Measurements from ENCODE around the gene RAB5B. TPM values are rescaled to one million over a fixed set of nuclear protein-coding genes. Genes with fewer than 3 reads are reported as not detected.

Gene RAB5B
- polyA plus RNA-seq, 4 donors = 155 to 162 (median 160) TPM

DNA sequence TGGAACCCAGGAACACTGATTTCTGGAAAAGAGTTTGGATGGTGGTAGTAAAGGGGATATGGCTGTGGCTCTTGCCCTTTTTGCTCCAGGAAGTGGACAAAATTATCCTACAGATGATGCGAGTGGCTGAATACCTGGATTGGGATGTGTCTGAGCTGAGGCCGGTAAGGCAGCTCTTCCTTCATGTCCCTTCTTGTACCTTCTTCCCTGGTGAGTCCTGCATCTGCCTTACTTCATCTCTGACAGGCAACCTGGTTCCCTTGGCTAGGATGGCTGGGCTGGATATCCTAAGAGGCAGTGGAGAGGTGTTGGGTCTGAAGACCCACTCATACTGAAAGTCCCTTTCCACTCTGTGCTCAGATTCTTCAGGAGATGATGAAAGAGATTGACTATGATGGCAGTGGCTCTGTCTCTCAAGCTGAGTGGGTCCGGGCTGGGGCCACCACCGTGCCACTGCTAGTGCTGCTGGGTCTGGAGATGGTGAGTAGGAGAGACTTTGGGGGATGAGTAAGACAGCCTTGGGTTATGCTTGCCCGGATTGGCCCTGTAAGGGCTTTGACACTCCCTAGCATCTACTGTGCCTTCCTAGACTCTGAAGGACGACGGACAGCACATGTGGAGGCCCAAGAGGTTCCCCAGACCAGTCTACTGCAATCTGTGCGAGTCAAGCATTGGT, 34.9 kb upstream of the RAB5B start:
- no peak for DNase-seq (ENCODE audit: low read depth in 4 of 4, low spot score in 2 of 4)

DNA sequence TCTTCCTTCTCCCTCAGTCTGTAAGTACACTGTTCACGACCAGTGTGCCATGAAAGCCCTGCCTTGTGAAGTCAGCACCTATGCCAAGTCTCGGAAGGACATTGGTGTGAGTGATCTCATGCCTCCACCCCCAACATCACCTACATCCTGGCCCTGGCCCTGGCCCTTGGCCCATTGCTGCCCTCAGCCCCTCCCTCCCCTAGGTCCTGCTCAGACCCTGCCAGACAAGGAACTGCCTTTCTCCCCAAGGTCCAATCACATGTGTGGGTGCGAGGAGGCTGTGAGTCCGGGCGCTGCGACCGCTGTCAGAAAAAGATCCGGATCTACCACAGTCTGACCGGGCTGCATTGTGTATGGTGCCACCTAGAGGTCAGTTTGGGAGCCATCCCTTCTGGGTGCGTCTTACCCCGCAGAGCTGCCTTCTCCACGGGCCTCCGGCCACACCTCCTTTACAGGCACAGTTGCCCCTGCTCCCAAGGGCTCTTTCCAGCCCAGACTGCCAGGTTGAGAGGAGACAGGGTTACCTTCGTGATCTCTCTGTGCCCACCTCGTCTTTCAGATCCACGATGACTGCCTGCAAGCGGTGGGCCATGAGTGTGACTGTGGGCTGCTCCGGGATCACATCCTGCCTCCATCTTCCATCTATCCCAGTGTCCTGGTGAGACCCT, 33.7 kb upstream of the RAB5B start:
- DNase-seq (ENCODE audit: low read depth in 4 of 4, low spot score in 2 of 4) = peak in 2 of 4 donors; percentile 27 to 76

DNA sequence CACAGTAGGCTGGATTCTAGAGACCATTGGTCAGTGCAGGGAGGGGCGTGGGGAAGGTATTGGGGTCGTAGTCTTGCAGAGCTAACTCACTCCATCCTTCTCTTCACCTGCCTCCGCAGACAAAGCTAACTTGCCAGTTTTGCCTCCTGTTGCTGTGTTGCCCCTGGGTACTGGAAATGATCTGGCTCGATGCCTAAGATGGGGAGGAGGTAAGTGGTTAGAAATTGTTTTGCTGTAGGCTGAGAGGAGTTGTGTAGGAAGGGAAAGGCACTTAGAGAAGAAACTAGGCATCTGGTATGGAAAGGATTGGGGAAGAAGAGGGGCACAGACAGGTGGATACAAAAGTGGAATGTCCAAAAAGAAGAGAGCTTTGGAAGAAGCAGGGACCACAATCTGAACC, 31.8 kb upstream of the RAB5B start:
- DNase-seq (ENCODE audit: low read depth in 4 of 4, low spot score in 2 of 4) = no peak

DNA sequence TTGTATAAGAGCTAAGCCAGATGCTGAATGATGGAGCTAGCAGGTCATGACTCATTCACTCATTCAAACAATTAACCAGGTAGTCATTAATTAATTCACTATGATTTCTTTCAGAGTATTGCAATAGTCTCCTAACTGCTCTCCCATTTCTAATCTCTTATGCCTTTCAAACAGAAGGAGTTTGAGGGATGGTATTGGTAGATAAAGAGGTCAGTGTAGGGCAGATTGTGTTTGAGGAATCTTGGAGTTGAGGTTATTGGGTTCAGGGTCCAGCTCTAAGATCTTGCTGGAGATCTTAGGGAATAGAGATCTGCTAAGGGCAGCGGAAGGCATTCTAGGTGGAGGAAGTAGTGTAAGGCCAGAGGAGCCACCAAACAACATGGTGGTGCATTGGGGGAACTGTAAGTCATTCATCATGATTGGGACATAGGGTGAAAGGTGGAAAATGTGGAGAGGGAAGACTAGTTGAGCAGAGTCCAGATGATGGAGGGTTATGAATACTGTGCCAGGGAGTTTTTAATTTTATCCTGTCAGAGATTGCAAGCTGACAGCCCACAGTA, 31.2 kb upstream of the RAB5B start:
- no peak for DNase-seq (ENCODE audit: low read depth in 4 of 4, low spot score in 2 of 4)

DNA sequence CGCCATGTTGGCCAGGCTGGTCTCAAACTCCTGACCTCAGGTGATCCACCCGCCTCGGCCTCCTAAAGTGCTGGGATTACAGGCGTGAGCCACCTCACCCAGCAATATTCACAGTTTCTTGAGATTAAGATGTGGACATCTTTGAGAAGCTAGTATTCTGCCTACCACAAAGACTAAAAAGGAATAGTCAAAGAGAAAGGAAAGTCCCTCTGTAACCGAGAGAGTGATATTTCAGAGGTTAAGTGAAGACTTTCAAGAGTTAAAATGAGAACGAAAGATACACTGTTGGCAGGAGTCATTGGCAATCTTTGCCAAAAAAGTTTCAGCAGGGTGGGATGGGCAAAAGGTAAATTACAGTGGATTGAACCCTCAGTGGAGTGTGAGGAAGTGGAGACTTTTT, 27.3 kb upstream of the RAB5B start:
- no peak for DNase-seq (ENCODE audit: low read depth in 4 of 4, low spot score in 2 of 4)

DNA sequence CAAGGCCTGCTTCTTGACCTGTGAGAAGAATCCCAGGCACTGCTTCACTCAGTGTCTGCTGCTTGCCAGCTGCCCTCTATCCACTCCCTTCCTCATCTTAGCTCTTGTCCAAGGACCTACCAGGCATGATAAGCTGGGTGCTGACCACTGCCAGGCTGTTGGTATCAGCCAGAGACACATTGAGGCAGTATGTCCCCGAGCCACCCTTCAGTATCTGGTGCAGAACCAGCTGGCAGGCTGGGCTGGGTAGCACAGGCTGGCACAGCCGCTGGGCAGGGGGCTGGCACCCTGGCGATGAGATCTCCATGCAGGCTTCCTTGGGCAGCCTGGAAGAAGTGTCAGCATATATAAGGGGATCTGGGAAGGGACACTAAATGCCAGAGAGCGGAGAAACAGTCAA, 18.5 kb upstream of the RAB5B start:
- no peak for DNase-seq (ENCODE audit: low read depth in 4 of 4, low spot score in 2 of 4)

DNA sequence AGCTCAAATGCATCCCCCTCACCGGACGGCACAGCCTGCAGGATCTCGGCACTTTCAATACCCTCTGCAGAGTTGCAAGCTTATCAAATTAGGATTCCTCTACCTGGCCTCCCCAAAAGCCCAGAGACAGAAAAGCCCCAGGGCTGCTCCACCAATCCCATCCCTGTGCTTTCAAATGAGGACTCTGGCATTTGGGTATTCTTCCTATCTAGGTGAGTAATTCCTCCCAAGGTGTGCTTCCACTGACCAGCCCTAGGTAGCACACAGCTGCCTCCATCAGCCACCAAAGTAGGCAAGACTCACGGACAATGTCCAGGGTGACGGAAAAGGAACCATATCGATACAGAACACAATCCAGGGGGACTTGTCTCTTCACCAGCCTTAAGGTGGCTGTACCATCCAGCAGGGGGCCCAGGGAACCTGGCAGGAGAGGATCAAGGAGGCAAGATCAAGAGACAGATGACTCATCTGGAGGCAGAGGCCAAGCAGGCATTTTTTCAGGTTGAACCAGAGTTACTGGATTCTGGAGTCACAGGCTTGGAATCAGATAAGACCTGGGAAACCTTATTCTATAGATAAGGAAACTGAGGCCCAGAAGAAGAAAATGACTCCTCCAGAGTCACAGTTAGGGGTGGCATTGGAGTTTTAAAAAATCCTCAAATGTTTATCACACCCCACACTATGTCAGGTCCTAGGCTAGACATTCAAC, 17.9 kb upstream of the RAB5B start:
- DNase-seq (ENCODE audit: low read depth in 4 of 4, low spot score in 2 of 4) = no peak

DNA sequence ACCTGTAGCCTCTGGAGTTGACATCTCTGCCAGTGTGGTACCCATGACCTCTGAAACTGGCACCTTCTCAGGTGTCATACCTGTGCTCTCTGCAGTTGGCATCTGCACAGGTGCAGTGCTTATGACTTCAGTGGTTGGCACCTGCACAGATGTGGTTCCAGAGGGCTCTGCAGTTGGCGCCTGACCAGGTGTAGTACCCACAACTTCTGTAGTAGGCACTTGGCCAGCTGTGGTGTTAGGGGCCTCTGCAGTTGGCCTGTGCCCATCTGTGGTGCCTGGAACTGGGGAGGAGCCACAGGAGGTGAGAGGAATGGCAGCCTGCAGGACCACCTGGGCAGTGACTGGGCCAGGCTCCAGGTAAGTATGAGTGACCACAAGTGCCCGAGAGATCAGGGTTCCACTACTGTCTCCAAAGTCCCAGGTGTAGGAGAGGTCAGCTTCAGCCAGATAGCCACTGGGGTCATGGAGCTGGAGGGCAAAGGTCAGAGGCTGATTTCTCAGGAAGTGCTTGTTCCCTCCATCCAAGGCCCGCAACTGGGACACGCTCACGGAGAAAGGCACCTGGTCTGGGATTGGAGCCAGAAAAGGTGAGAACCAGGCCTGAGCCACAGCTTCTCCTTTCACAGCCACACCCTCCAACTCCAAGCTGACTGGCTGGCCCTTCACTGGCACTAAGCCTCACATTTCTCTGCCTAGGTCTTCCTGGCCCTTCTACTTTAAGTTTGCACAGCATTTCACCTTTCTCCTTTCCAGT, 16.6 kb upstream of the RAB5B start:
- DNase-seq (ENCODE audit: low read depth in 4 of 4, low spot score in 2 of 4) = no peak

DNA sequence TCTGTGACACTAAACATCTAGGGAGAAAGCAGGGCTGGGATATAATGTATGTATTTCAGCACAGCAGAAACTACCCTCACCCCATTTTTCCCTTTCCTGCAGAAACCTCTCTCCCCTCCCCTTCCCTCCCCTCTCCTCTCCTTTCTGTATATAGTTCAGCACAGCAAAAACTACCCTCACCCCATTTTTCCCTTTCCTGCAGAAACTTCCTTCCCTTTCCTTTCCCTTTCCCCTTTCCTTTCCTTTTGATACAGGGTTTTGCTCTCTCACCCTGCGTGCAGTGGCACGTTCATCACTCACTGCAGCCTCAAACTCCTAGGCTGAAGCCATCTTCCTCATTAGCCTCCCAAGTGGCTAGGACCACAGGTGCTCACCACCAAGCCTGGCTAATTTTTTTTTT, 10.1 kb upstream of the RAB5B start:
- no peak for DNase-seq (ENCODE audit: low read depth in 4 of 4, low spot score in 2 of 4)

DNA sequence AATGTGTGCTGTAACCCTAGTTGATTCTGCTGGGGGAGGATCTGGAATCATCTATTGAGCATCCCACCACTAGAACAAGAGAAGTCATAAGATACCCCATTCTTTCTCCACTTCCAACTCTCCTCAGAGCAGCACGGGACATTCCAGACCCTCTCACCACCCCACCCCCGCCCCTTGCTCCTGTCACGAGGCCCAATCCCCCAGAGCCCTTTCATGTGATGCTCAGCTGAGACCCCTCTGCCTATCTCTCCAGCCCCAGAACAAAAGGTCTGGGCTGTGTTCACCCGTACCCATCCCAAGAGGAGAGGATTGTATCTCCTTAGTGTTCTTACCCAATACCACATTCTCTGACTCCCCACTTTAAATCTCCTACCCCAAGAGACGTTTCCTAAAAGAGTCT, 8.6 kb upstream of the RAB5B start:
- no peak for DNase-seq (ENCODE audit: low read depth in 4 of 4, low spot score in 2 of 4)

DNA sequence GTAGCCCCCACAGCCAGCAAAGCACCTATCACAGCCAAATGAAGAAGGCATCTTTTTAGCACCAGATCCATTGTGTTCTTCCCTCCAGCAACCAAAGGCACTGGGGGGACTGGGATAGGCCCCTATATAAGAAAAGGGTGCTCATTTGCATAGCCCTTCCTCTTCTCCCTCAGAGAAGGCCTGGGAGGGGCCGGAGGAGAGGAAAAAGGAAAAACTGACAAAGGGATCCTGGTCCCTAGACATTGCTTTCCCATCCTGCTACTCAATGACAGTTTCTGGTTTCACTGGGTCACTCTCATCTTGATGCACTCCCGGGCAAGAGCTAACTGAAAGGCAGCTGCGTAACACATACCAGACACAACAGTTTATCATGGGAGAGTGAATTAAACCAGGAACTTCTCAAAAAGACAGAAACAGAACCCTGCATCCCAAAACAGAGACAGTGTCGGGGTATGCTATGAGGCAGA, 7.9 kb upstream of the RAB5B start, which contains the start of gene PMEL:
Gene PMEL (minus strand): TSS at position 102 of the 467 bp plus-strand sequence. CDS start 31 bp downstream, at position 71.
- no peak for DNase-seq (ENCODE audit: low read depth in 4 of 4, low spot score in 2 of 4)

DNA sequence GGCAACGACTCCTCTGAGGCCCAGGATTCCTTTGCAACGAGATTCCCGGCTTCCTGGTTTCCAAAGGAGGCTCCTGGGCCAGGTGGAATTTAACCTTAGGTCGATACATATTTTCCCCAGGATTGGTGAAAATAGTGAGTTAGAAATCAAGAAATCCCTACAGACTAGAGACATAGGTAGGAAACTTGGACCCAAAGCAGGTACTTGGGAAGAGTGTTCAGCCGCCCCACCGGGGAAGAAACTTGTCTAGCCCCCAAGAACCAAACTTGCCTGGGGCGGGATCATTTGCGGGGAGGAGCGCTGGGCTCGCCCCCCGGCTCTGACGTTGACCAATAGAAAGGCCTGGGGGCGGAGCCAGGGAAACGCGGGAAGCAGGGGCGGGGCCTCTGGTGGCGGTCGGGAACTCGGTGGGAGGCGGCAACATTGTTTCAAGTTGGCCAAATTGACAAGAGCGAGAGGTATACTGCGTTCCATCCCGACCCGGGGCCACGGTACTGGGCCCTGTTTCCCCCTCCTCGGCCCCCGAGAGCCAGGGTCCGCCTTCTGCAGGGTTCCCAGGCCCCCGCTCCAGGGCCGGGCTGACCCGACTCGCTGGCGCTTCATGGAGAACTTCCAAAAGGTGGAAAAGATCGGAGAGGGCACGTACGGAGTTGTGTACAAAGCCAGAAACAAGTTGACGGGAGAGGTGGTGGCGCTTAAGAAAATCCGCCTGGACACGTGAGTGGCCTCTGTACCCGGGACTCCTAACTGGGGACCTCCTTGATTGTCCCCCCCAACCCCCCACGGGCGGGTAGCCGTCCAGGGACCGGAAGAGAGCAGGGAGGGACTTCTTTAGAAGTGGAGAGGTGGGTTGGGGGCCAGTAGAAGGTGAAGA, 7.2 kb upstream of the RAB5B start, which contains the start of gene CDK2:
Gene CDK2 (plus strand): TSS at position 423 of the 874 bp plus-strand sequence. CDS start 179 bp downstream, at position 602.
- DNase-seq (ENCODE audit: low read depth in 4 of 4, low spot score in 2 of 4) = peak; percentile 77 to 89 (median 80)

DNA sequence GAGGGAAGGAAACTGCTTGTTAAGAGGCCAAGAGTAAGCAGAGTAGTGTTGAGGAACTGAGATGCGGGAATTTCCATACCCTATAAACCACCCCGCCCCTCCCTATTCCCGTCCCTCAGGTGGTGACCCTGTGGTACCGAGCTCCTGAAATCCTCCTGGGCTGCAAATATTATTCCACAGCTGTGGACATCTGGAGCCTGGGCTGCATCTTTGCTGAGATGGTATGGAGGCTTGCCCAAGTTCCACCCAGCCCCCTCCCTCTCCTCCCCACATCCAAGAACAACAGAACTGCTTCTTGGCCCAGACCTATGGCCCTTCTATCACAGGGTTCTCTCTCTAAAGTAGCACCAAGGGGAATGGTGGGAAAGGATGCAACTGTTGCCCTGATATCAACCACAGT, 4.5 kb upstream of the RAB5B start:
- no peak for DNase-seq (ENCODE audit: low read depth in 4 of 4, low spot score in 2 of 4)

DNA sequence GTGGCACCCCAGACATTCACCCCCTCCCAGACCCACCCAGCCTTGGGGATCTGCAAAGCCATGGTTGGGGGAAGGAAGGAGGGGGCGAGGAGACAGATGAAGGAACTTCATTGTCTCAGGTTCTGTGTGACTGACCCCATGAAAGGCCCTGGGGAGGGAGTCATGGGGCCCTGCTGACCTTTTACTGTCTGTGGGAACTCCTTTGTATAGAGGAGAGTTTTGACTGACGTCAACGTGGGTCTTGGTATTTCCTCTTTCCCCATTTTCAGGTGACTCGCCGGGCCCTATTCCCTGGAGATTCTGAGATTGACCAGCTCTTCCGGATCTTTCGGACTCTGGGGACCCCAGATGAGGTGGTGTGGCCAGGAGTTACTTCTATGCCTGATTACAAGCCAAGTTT, 3.1 kb upstream of the RAB5B start:
- no peak for DNase-seq (ENCODE audit: low read depth in 4 of 4, low spot score in 2 of 4)

DNA sequence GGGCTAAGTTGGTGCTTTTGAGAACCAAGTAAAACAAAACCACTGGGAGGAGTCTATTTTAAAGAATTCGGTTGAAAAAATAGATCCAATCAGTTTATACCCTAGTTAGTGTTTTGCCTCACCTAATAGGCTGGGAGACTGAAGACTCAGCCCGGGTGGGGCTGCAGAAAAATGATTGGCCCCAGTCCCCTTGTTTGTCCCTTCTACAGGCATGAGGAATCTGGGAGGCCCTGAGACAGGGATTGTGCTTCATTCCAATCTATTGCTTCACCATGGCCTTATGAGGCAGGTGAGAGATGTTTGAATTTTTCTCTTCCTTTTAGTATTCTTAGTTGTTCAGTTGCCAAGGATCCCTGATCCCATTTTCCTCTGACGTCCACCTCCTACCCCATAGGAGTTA, 1.8 kb upstream of the RAB5B start:
- DNase-seq (ENCODE audit: low read depth in 4 of 4, low spot score in 2 of 4) = no peak

DNA sequence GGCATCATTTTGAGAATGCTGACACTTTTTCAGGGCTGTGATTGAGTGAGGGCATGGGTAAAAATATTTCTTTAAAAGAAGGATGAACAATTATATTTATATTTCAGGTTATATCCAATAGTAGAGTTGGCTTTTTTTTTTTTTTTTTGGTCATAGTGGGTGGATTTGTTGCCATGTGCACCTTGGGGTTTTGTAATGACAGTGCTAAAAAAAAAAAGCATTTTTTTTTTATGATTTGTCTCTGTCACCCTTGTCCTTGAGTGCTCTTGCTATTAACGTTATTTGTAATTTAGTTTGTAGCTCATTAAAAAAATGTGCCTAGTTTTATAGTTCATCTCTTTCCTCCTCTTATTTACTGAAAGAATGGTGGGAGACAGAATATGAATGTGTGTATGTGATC, 1.4 kb upstream of the RAB5B start:
- no peak for DNase-seq (ENCODE audit: low read depth in 4 of 4, low spot score in 2 of 4)

DNA sequence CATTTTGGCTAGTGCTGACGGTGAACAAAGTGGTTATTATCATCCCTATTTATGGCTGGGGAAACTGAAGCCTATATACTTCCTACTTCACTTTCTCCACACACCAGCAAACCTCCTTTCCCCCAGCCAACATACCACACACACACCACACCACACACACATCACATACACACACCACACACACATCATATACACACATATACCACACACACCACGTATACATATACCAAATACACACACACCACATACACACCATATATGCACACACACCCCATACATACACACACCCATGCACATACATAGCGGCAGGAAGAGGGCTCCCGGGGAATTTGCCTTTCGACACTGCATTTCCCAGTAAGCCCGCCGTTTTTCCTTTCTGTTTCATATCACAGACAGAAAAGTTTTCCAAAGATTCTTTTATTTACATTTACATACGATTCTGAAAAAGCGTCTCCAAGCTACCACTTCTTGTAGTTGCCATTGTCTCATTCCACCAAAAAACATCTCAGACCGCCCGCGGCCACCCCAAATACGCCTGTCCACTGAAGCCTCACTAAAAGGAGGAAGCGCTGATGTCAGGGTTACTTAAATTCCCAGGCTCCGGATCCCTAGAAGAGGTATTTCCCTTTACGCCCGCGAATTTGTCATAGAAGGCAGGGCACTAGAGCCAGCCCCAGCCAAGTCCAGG, 823 bp upstream of the RAB5B start:
- DNase-seq (ENCODE audit: low read depth in 4 of 4, low spot score in 2 of 4) = no peak

DNA sequence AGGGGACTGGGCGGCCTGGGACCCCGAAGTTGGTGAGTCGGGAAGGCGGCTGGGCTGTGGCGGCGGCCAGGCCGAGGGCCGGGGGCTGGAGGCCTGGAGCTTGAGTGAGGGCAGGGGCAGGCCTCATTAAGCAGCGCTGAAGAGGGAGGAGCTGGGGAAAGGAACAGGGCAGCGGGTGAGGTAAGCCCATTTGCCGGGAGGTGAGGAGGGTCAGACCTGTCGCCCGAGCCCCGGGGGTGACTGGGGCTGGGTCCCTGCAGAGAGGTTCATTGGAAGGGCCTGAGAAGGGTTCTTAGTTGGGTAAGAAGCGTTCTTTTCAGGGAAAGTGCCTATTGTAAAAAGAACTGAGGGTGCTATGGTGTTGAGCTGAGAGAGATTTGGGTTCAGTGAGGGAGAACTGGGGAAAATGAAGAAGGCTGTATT, 441 bp downstream of the RAB5B start:
- peak in 1 of 4 donors; percentile 44 for DNase-seq (ENCODE audit: low read depth in 4 of 4, low spot score in 2 of 4)

DNA sequence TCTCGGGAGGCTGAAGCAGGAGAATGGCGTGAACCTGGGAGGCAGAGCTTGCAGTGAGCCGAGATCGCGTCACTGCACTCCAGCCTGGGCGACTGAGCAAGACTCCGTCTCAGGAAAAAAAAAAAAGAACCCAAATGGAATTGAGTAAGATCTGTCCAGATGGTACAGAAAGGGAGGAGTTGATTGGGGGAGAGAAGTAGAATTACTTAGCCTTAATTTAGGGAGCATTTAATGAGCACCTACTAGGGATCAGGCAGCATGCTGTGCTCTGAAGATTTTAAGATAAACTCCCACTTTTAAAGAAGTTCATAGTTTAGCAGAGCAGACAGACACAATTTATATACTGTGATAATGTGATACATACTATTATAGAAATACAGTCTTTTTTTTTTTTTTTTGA, 4.5 kb downstream of the RAB5B start:
- DNase-seq (ENCODE audit: low read depth in 4 of 4, low spot score in 2 of 4) = no peak

All from left renal cortex interstitium (tissue), 4 donors.